HG03025 (cell line): Measurements from ENCODE around the gene CHFR.
"Not testable (repeated sequence)": the region's sequence is repeated elsewhere in the genome, so short reads cannot be mapped to it uniquely, and the experiment has no call there.

Experiments
- ATAC-seq: cut with Tn5 transposase; IDR thresholded peaks from one replicate; pipeline ENCODE4 v1.9.1; 2021; ENCODE audit warnings: mild to moderate bottlenecking, moderate library complexity; ENCODE audit not compliant: unreplicated experiment, low FRiP score

Gene CHFR

GRCh38 chr12:132814232-132814631, 73.2 kb downstream of the CHFR start:
- no peak for ATAC-seq

GRCh38 chr12:132813443-132813842, 74.0 kb downstream of the CHFR start:
- ATAC-seq, result no peak

GRCh38 chr12:132812631-132813305, 74.6 kb downstream of the CHFR start:
- ATAC-seq, result no peak

- not testable (repeated sequence) for ATAC-seq
Observed at GRCh38 chr12:132809391-132809790, 78.0 kb downstream of the CHFR start.

- ATAC-seq, result no peak
Observed at GRCh38 chr12:132807295-132808092, 79.9 kb downstream of the CHFR start.

- ATAC-seq, result no peak
Observed at GRCh38 chr12:132806857-132807256, 80.5 kb downstream of the CHFR start.

- ATAC-seq, result no peak
Observed at GRCh38 chr12:132804426-132804861, 83.0 kb downstream of the CHFR start.

- ATAC-seq, result no peak
Observed at GRCh38 chr12:132803888-132804287, 83.5 kb downstream of the CHFR start.

GRCh38 chr12:132803125-132803524, 84.3 kb downstream of the CHFR start:
- ATAC-seq, result no peak

- no peak for ATAC-seq
Observed at GRCh38 chr12:132801741-132802140, 85.7 kb downstream of the CHFR start.

GRCh38 chr12:132798836-132799235, 88.6 kb downstream of the CHFR start:
- ATAC-seq, result no peak

- ATAC-seq, result no peak
Observed at GRCh38 chr12:132797820-132798570, 89.4 kb downstream of the CHFR start.

- no peak for ATAC-seq
Observed at GRCh38 chr12:132795847-132796246, 91.6 kb downstream of the CHFR start.

GRCh38 chr12:132791940-132792339, 95.5 kb downstream of the CHFR start:
- ATAC-seq, result not testable (repeated sequence)

GRCh38 chr12:132789099-132789471, 98.3 kb downstream of the CHFR start:
- ATAC-seq, result no peak

- no peak for ATAC-seq
Observed at GRCh38 chr12:132788375-132789098, 98.9 kb downstream of the CHFR start.

- ATAC-seq, result no peak
Observed at GRCh38 chr12:132787877-132788276, 99.5 kb downstream of the CHFR start.

GRCh38 chr12:132786192-132786591, 101.2 kb downstream of the CHFR start:
- no peak for ATAC-seq

GRCh38 chr12:132784580-132784979, 102.8 kb downstream of the CHFR start:
- no peak for ATAC-seq

GRCh38 chr12:132783917-132784531, 103.4 kb downstream of the CHFR start:
- no peak for ATAC-seq
